Stomach (tissue), 9 donors: ENCODE measurements around the gene COL4A1. TPM values are rescaled to one million over a fixed set of nuclear protein-coding genes. Genes with fewer than 3 reads are reported as not detected.

Experiments used
- DNase-seq, 2 donors: peaks; one replicate each; pipeline versions ENCODE4 v3.0.0 to v3.0.0-alpha.2; 2013 to 2019
- H3K27ac ChIP-seq, 5 donors: fragments of 200-600 bp in 4 of 5; sonication (generic) in 4 of 5; one replicate each; pipeline ENCODE4 v1.5.1; 2013 to 2019; ENCODE audit warnings: mild to moderate bottlenecking in 1 of 5, moderate library complexity in 1 of 5
- H3K27me3 ChIP-seq, 3 donors: fragments of 200-600 bp; sonication (generic); one replicate each; pipeline ENCODE4 v1.5.1; 2017 to 2019; ENCODE audit warnings: mixed run types in 1 of 3
- H3K36me3 ChIP-seq, 4 donors: fragments of 200-600 bp; sonication (generic); 1 replicate in 3 of 4; 2 replicates in 1 of 4; pipeline ENCODE4 v1.5.1; 2016 to 2019
- H3K4me1 ChIP-seq, 4 donors: fragments of 200-600 bp; sonication (generic); one replicate each; pipeline ENCODE4 v1.5.1; 2016 to 2019
- H3K4me3 ChIP-seq, 4 donors: fragments of 200-600 bp; sonication (generic) in 3 of 4; one replicate each; pipeline ENCODE4 v1.5.1; 2016 to 2019; ENCODE audit warnings: mild to moderate bottlenecking in 1 of 4
- H3K9me3 ChIP-seq, 4 donors: fragments of 200-600 bp; sonication (generic); one replicate each; pipeline ENCODE4 v1.5.1; 2016 to 2019
- EP300 ChIP-seq: sonication (generic); formaldehyde crosslinking; IDR thresholded peaks from one replicate; pipeline ENCODE4 v1.6.1; 2017; ENCODE audit warnings: antibody characterized with exemption
- POLR2A ChIP-seq, 4 donors: fragments of 450-650 bp; IDR thresholded peaks; one replicate each; pipeline ENCODE4 v1.6.1; 2016; ENCODE audit warnings: antibody characterized with exemption in 4 of 4, control low read depth in 2 of 4, mild to moderate bottlenecking in 1 of 4, moderate library complexity in 1 of 4
- POLR2AphosphoS5 ChIP-seq, 3 donors: sonication (generic); formaldehyde crosslinking; IDR thresholded peaks; one replicate each; pipeline ENCODE4 v1.6.1; 2016; ENCODE audit warnings: antibody characterized with exemption in 3 of 3
- WGBS, 5 donors: extraction: QIAGEN DNeasy Blood & Tissue Kit in 3 of 5; methylation state at CpG; one replicate each; pipeline versions ENCODE4 v1.1.5 to v1.1.7; 2013 to 2018; 5-methylcytosine and 5-hydroxymethylcytosine counted together
- intact Hi-C: fragments of 100-400 bp; cut with DNase I; formaldehyde crosslinking; loops from one replicate; pipeline ENCODE4 v1.15.1; 2023; ENCODE audit warnings: low total_unique reads
- polyA plus RNA-seq, 3 donors: library from polyadenylated mRNA; stranded (reverse); fragments of 200-250 nt; gene quantifications; one replicate each; pipeline ENCODE4 v1.2.3, GENCODE V29; 2013
- small RNA-seq, 4 donors: library from RNA; depleted of rRNA; stranded (forward); fragments of <200 nt; gene quantifications; one replicate each; pipeline ENCODE3, GENCODE V24; 2016
- total RNA-seq, 5 donors: library from RNA; depleted of rRNA; stranded (reverse); fragments of >200 nt; gene quantifications; one replicate each; pipeline versions ENCODE4 v1.1.0 to v1.2.3, GENCODE V29; 2014 to 2016
- TF ChIP-seq, protein P1 (sequence below), 7 experiments: fragments of 450-650 bp in 4 of 7; fragments of 200-600 bp in 3 of 7; sonication (generic) in 3 of 7; IDR thresholded peaks; one replicate each; pipeline ENCODE4 v1.5.1; 2016 to 2019; ENCODE audit warnings: antibody characterized with exemption in 7 of 7, control low read depth in 2 of 7, mild to moderate bottlenecking in 1 of 7
- donor health status: healthy with polysubstance abuse.
- donor health status: Bipolar disorder and iron deficiency.
- donor health status: healthy.

Gene COL4A1
- total and polyA plus RNA-seq, 8 donors = 18.8 to 798 (median 133) TPM

DNA sequence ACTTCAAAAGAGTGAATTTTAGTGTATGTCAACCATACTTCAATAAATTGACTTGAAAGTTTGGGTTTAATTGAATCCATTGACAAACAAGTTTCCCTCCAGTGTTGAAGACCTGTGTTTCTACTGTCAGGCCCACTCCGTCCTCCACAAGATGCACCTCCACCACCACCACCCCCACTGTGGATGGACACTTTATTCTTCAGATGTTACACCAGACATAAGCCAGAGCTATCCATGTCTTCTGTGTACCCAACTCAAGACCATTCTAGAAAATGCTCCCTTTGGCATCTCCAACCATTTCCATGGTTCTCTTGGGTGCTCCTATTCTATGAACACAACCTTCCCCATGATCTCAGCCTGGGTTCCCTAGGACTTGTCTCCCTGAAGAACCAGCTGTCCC lies 207.0 kb downstream of the COL4A1 start:
- no peak overlapping the region for H3K4me3 ChIP-seq
- peaks cover 0 to 8% (median 6%) of the 10 kb centered on the region in 4 donors for H3K4me1 ChIP-seq
- no peak for DNase-seq
- H3K9me3 ChIP-seq = peaks cover 0 to 28% (median 6%) of the 10 kb centered on the region in 4 donors
- no peak for TF ChIP-seq EP300
- no peak for TF ChIP-seq POLR2AphosphoS5 (IDR thresholded peaks at IDR 0.05)
- TF ChIP-seq POLR2A (IDR thresholded peaks at IDR 0.05) = no peak
- TF ChIP-seq, protein P1, sequence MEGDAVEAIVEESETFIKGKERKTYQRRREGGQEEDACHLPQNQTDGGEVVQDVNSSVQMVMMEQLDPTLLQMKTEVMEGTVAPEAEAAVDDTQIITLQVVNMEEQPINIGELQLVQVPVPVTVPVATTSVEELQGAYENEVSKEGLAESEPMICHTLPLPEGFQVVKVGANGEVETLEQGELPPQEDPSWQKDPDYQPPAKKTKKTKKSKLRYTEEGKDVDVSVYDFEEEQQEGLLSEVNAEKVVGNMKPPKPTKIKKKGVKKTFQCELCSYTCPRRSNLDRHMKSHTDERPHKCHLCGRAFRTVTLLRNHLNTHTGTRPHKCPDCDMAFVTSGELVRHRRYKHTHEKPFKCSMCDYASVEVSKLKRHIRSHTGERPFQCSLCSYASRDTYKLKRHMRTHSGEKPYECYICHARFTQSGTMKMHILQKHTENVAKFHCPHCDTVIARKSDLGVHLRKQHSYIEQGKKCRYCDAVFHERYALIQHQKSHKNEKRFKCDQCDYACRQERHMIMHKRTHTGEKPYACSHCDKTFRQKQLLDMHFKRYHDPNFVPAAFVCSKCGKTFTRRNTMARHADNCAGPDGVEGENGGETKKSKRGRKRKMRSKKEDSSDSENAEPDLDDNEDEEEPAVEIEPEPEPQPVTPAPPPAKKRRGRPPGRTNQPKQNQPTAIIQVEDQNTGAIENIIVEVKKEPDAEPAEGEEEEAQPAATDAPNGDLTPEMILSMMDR (IDR thresholded peaks at IDR 0.05) = no peak
- no peak overlapping the region for H3K27ac ChIP-seq
- intact Hi-C loops = loop anchor here (10.0 kb wide), 1 partner anchor 955 kb away; no protein-coding TSS in a partner anchor
- 72 to 100% (median 90%) methylated on average over 1 of the region's 1 CpG for WGBS, 5 donors
- H3K36me3 ChIP-seq = no peaks in the 10 kb centered on the region
- H3K27me3 ChIP-seq = no peaks in the 10 kb centered on the region

Small RNAs within 50 kb of the gene (small RNA-seq; reads per million reads assigned to genes)
- gene MIR8073 = 0 reads per million in 4 donors

Other genes with a start within 250 kb of the COL4A1 start
- 100 to 1,000 TPM; 134 to 531 (median 366) TPM for gene COL4A2, start 127 bp upstream of the COL4A1 start, total RNA-seq
- gene COL4A2, start 127 bp upstream of the COL4A1 start, polyA plus RNA-seq = 10 to 100 TPM; 24.0 to 96.6 (median 38.4) TPM